Ovary (tissue), 9 donors: ENCODE measurements around the gene IRF5. TPM values are rescaled to one million over a fixed set of nuclear protein-coding genes. Genes with fewer than 3 reads are reported as not detected.

ENCODE experiments used
- DNase-seq, 5 donors: peaks; one replicate each; pipeline ENCODE4 v3.0.0-alpha.2; 2019 to 2020
- H3K27ac ChIP-seq, 2 donors: fragments of 200-600 bp; one replicate each; pipeline versions ENCODE4 v1.5.1 to v1.8.0; 2019 to 2022
- H3K27me3 ChIP-seq: fragments of 200-600 bp; one replicate; pipeline ENCODE4 v1.8.0; 2022
- H3K36me3 ChIP-seq: fragments of 200-600 bp; sonication (generic); one replicate; pipeline ENCODE4 v1.5.1; 2019
- H3K4me1 ChIP-seq: one replicate; pipeline ENCODE4 v1.8.1; 2013; ENCODE audit warnings: mild to moderate bottlenecking, moderate library complexity; ENCODE audit not compliant: insufficient read depth
- H3K4me3 ChIP-seq: fragments of 200-600 bp; sonication (generic); one replicate; pipeline ENCODE4 v1.5.1; 2017
- H3K9me3 ChIP-seq, 2 donors: fragments of 200-600 bp in 1 of 2; sonication (generic) in 1 of 2; one replicate each; pipeline versions ENCODE4 v1.5.1 to v1.8.1; 2013 to 2019; ENCODE audit warnings: mild to moderate bottlenecking in 1 of 2, moderate library complexity in 1 of 2
- CTCF ChIP-seq, 3 donors: fragments of 450-650 bp in 2 of 3; fragments of 200-600 bp in 1 of 3; IDR thresholded peaks; one replicate each; pipeline versions ENCODE4 v1.5.1 to v1.8.0; 2016 to 2022; ENCODE audit warnings: antibody characterized with exemption in 3 of 3, mild to moderate bottlenecking in 1 of 3
- EP300 ChIP-seq: sonication (generic); formaldehyde crosslinking; IDR thresholded peaks from one replicate; pipeline ENCODE4 v1.6.1; 2017; ENCODE audit warnings: antibody characterized with exemption
- POLR2A ChIP-seq: fragments of 450-650 bp; IDR thresholded peaks from one replicate; pipeline ENCODE4 v1.6.1; 2017; ENCODE audit warnings: antibody characterized with exemption, mild to moderate bottlenecking, moderate library complexity
- WGBS, 3 donors: extraction: QIAGEN DNeasy Blood & Tissue Kit in 1 of 3; methylation state at CpG; one replicate each; pipeline versions ENCODE4 v1.1.5 to v1.1.7; 2013 to 2017; 5-methylcytosine and 5-hydroxymethylcytosine counted together
- intact Hi-C, 4 donors: fragments of 100-400 bp; cut with DNase I; formaldehyde crosslinking; loops; one replicate each; pipeline versions ENCODE4 v1.11.0 to v1.15.1; 2022 to 2023
- polyA plus RNA-seq, 2 donors: library from polyadenylated mRNA; stranded (reverse); fragments of 200-250 nt in 1 of 2; fragments of 350-450 nt in 1 of 2; fragmentation: Illumina TruSeq in 1 of 2; extraction: RNeasy Lipid Tissue Mini Kit (QIAGEN cat#74804) in 1 of 2; gene quantifications; one replicate each; pipeline ENCODE4 v1.2.3, GENCODE V29; 2013 to 2014
- total RNA-seq, 7 donors: library from RNA; depleted of rRNA in 2 of 7; stranded (reverse); fragments of >200 nt in 2 of 7; fragmentation: NEBNext Ultra II Directional in 3 of 7; extraction: Animal tissue kit (Norgen Biotek cat#: 25700) in 3 of 7; gene quantifications; one replicate each; pipeline versions ENCODE4 v1.1.0 to v1.2.4, GENCODE V29; 2016 to 2023
- donor health status: DM: no; HTN: no; CAD: no; lungs with moderate emphysema.
- donor health status: DM: no; HTN: no; CAD: no.
- donor health status: Bipolar disorder and iron deficiency.
- donor health status: DM: yes; HTN: yes; CAD: no.
- donor health status: DM: no; HTN: no; CAD: no.
- donor health status: DM: yes; HTN: yes; CAD: no.

The IRF5 gene
- total and polyA plus RNA-seq, 9 donors, result 2.1 to 6.5 (median 2.6) TPM

DNA sequence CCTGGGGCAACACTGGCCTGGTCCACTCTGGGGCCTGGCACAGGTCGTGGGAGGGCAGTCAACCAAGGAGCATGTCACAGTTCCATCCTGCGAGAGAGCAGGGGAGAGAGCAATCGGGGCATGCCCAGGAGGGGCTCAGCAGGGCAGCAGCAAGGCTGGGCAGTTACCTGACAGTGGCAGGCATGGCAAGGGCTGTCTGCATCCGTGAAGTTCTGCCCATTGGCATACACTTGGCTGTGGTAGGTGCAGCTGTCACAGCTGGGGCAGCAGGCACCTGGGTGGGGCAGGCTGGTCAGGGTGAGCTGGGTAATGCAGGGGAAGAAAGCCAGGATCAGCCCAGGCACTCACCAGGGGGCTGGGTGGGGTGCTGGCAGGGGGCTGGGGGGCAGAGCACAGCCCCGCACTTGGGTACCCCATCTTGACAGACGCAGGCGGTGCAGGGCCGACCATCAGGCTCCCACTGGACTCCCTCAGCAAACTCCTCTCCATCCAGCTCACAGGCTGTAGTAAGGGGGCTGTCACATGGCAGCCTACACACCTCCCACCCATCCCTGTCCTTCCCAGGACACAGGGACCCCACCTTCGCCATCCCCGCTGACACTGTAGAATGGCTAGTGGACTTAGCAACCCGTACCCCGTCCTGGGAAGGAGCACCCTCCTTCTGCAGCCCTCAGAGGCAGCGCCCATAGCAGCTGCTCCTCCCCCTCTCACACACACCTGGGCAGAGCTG lies 45.0 kb upstream of the IRF5 start:
- no peaks in the 10 kb centered on the region for H3K36me3 ChIP-seq
- WGBS, 3 donors, result 91 to 94% (median 92%) methylated on average over 12 to 13 of the region's 13 CpGs
- peak in 2 of 5 donors; percentile 5 to 22 for DNase-seq
- no peaks in the 10 kb centered on the region for H3K27me3 ChIP-seq
- H3K9me3 ChIP-seq, result no peaks in the 10 kb centered on the region
- H3K4me3 ChIP-seq, result no peak overlapping the region
- intact Hi-C loops, result no loop called here
- H3K27ac ChIP-seq, result no peak overlapping the region
- TF ChIP-seq EP300 (no peak), CTCF (IDR thresholded peaks at IDR 0.05) (no peak), POLR2A (no peak)
- H3K4me1 ChIP-seq, result no peaks in the 10 kb centered on the region

DNA sequence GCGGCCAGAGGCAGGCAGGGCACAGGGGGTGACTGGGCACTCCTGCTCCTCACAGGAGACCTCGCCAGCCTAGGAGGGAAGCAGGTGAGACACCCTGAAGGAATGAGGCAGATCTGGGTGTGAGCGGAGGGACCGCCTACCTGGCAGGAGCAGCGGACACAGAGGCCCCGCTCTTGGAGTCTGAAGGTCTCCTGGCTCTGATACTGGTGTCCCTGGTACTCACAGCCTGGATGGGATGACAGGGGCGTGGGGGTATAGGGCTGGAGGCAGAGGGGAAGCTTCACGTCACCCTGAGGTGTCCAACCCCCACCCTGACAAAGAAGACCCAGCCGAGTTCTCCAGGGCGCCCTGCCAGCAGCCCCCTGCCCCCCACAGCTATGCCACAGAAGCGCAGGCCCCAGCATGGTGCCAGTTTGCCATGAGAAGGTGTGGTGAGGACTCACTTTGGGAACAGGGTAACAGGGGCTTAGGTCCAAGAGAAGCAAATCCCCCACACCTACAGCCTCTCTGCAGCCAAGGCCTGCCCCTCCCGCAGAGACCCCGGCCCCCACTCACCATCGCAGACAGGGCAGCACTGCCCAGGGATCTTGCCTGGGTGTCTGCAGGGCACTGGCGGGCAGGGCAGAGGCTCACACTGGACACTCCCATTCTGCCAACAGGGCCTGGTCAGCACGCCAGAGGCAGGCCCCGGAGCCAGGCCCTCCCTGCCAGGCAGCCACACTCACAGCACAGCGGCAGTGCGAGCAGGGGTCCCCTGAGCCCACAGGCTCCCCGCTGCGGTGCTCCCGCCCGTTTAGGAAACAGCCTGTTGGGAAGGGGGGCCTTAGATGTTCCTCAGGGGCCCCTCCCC lies 44.3 kb upstream of the IRF5 start:
- Histone ChIP-seq H3K4me3 (no peak overlapping the region), H3K27me3 (no peaks in the 10 kb centered on the region), H3K27ac (no peak overlapping the region), H3K4me1 (no peaks in the 10 kb centered on the region), H3K36me3 (no peaks in the 10 kb centered on the region), H3K9me3 (no peaks in the 10 kb centered on the region)
- peak in 2 of 5 donors; percentile 7 to 28 for DNase-seq
- intact Hi-C loops, result no loop called here
- no peak for TF ChIP-seq POLR2A
- no peak for TF ChIP-seq CTCF (IDR thresholded peaks at IDR 0.05)
- TF ChIP-seq EP300, result no peak
- WGBS, 3 donors, result 89 to 91% (median 90%) methylated on average over 18 to 23 of the region's 23 CpGs

- no peaks in the 10 kb centered on the region for H3K27me3 ChIP-seq
- no peak overlapping the region for H3K4me3 ChIP-seq
- H3K36me3 ChIP-seq, result no peaks in the 10 kb centered on the region
- H3K9me3 ChIP-seq, result no peaks in the 10 kb centered on the region
- H3K27ac ChIP-seq, result no peak overlapping the region
- WGBS, 3 donors, result 89 to 94% (median 91%) methylated on average over 6 of the region's 6 CpGs
- no peaks in the 10 kb centered on the region for H3K4me1 ChIP-seq
- intact Hi-C loops, result no loop called here
- DNase-seq, result peak in 1 of 5 donors; percentile 4
- no peak for TF ChIP-seq POLR2A
- no peak for TF ChIP-seq EP300
- TF ChIP-seq CTCF (IDR thresholded peaks at IDR 0.05), result no peak
Observed at GRCh38 chr7:128894101-128894440, 43.7 kb upstream of the IRF5 start.

- Histone ChIP-seq H3K36me3 (no peaks in the 10 kb centered on the region), H3K4me1 (no peaks in the 10 kb centered on the region), H3K27ac (no peak overlapping the region), H3K27me3 (no peaks in the 10 kb centered on the region), H3K4me3 (no peak overlapping the region), H3K9me3 (no peaks in the 10 kb centered on the region)
- intact Hi-C loops, result no loop called here
- DNase-seq, result peak in 1 of 5 donors; percentile 2
- no peak for TF ChIP-seq CTCF (IDR thresholded peaks at IDR 0.05)
- no peak for TF ChIP-seq EP300
- TF ChIP-seq POLR2A, result no peak
- WGBS, 3 donors, result 77 to 89% (median 81%) methylated on average over 3 of the region's 3 CpGs
Observed at GRCh38 chr7:128895320-128895719, 42.4 kb upstream of the IRF5 start.
